GM10248 (cell line): ENCODE results near the gene CSNK1A1L.

Source experiments
- CTCF ChIA-PET: fragments of 300-600 bp; sonication (Branson Sonifier 250); formaldehyde crosslinking; extraction: SDS; loops from one replicate; lab custom pipeline; 2021; ENCODE audit warnings: antibody characterized with exemption; lab: Yijun Ruan, JAX
- POLR2A ChIA-PET: fragments of 350-650 bp; sonication (Branson Sonifier 250); formaldehyde crosslinking; extraction: SDS; loops from one replicate; lab custom pipeline; 2020; ENCODE audit warnings: antibody characterized with exemption; lab: Yijun Ruan, JAX
- DNase-seq: peaks from one replicate; pipeline ENCODE4 v3.0.0; 2012; ENCODE audit errors: extremely low spot score
- TF ChIP-seq, protein P1 (sequence below): IDR thresholded peaks from 2 replicates; pipeline ENCODE4 v1.5.1; 2012; ENCODE audit warnings: mild to moderate bottlenecking, low read depth; ENCODE audit errors: extremely low read depth, missing control alignments, control extremely low read depth

CSNK1A1L gene

DNA sequence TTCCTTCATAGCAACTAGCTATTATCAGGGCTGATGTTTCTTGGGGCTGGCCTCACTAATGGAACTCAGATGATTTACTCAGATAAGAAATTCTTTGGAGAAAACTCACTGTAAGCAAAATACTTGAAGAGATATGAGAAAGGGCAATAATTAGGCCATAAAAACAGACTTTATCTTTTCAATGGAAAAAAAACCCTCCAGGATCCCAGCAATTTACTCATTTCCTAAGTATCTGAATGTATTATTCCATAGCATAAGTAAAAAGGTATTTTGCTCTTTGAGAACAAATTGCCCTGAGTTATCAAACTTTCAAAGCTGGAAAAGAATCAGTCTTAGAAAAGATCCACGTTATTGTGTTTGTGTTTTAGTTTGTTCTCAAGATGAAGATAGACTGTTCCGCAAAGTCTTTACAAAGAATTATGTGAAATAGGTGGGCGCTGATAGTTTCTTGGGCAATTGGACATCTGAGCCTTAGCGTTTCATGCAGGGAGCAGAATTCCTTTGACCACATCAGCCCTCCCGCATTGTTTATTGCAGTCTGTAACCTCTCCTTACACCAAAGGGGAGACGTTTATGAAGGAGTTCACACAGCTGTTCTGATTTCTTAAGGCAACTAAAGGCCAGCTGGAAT, 29.1 kb upstream of the CSNK1A1L start:
- CTCF ChIA-PET: interaction anchor here (1.4 to 2.2 kb wide), 3 partner anchors 13 to 15 kb away, joined by 4 to 7 read pairs (median 4); no protein-coding TSS in a partner anchor
- TF ChIP-seq, protein P1, sequence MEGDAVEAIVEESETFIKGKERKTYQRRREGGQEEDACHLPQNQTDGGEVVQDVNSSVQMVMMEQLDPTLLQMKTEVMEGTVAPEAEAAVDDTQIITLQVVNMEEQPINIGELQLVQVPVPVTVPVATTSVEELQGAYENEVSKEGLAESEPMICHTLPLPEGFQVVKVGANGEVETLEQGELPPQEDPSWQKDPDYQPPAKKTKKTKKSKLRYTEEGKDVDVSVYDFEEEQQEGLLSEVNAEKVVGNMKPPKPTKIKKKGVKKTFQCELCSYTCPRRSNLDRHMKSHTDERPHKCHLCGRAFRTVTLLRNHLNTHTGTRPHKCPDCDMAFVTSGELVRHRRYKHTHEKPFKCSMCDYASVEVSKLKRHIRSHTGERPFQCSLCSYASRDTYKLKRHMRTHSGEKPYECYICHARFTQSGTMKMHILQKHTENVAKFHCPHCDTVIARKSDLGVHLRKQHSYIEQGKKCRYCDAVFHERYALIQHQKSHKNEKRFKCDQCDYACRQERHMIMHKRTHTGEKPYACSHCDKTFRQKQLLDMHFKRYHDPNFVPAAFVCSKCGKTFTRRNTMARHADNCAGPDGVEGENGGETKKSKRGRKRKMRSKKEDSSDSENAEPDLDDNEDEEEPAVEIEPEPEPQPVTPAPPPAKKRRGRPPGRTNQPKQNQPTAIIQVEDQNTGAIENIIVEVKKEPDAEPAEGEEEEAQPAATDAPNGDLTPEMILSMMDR: no peak
- no peak for DNase-seq
- POLR2A ChIA-PET: no interaction called here

DNA sequence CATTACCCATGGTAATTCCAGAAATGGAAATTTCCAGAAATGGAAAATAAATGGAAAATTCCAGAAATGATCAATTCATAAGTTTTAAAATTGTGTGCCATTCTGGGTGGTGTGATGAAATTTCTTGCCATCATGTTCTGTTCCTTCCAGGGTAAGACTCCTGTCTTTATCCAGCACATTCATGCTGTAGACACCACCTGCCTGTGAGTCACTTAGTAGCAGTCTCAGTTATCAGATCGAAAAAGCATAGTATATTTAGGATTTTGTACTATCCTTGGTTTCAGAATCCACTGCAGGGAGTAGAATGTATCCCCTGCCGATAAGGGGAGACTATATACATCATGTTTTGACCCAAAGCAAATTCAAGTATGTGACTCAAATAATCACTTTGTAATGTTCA, 26.7 kb upstream of the CSNK1A1L start:
- ChIA-PET CTCF (no interaction called here), POLR2A (no interaction called here)
- TF ChIP-seq, protein P1: no peak
- DNase-seq: no peak

DNA sequence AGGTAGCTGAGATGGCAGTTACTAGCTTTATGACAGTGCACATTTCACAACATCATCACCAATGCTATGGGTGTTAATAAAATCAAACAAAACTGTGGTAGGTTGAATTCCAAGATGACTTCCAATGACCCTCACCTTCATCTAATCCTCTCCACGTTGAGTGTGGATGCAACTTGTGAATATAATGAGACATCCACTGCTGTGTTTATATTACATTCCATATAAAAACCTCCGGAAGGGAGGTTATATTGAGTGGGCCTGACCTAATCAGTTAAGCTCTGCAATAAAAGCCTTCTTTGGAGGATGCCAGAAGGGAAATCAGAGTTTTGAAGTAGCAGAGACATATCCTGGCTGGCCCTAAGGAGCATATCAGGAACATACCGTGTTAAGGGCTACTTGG, 25.6 kb upstream of the CSNK1A1L start:
- POLR2A ChIA-PET: no interaction called here
- TF ChIP-seq, protein P1: no peak
- DNase-seq: no peak
- CTCF ChIA-PET: no interaction called here

DNA sequence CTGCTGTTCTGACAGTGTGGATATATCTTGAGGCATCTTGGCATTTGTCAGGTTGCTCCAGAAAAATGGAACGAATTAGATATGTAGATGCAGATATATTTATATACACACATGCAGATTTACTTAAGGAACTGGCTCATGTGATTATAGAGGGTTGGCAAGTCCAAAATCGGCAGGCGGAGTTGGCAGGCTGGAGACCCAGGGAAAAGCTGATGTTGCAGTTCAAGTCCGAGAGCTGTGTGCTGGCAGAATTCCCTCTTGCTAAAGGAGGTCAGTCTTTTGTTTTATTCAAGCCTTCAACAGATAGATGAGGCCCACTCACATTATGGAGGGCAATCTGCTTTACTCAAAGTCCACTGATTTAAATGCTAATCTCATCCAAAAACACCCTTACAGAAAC, 24.4 kb upstream of the CSNK1A1L start:
- no peak for DNase-seq
- ChIA-PET CTCF (no interaction called here), POLR2A (no interaction called here)
- TF ChIP-seq, protein P1: no peak

DNA sequence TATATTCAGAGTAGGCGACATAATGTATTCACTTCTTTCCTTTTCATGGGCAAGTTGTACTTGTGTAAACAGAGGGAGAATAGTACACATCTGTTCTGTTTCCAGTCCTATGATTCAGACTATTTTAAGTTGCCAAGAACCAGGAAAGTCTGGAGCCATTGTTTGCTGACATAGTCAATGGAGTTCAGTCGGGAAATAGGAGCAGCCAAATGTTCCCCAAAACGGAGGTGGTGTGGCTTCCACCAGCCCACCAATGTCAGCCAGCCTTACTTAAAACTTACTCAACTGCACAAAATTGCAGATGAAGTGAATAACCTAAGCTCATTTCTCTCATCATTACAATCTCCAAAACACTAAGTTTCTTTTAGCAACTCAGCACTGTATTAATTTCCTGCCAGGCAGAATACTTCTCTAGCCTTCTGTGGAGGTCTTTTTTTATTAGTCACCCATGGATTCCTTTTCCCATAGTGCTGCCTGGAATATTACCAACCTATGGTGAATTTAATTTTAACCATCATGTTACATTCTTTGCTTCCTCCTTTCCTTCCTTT, 22.3 kb upstream of the CSNK1A1L start:
- ChIA-PET CTCF (no interaction called here), POLR2A (no interaction called here)
- no peak for DNase-seq
- TF ChIP-seq, protein P1: no peak

DNA sequence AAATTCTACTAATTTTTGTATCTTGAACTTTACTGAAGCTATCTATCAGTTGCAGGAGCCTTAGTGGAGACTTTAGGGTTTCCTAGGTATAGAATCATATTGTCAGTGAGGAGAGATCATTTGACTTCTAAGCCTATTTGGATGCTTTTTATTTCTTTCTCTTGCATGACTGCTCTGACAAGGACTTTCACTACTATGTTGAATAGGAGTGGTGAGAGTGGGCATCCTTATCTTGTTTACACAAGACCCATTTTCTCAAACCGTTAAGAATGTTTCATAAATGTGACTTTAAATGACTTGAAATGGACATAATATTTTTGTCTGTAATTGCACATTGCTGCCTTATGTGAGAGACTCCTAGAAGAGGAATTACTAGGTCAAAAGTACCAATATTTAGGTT, 17.9 kb upstream of the CSNK1A1L start:
- POLR2A ChIA-PET: no interaction called here
- TF ChIP-seq, protein P1: no peak
- CTCF ChIA-PET: no interaction called here
- no peak for DNase-seq
